ENCODE results near the gene KNTC1. TPM values are rescaled to one million over a fixed set of nuclear protein-coding genes. Genes with fewer than 3 reads are reported as not detected.
"Not testable (repeated sequence)": the region's sequence is repeated elsewhere in the genome, so short reads cannot be mapped to it uniquely, and the experiment has no call there.

KNTC1 gene
- total RNA-seq, 1 donor from 2014 or later = 61.2 TPM

DNA sequence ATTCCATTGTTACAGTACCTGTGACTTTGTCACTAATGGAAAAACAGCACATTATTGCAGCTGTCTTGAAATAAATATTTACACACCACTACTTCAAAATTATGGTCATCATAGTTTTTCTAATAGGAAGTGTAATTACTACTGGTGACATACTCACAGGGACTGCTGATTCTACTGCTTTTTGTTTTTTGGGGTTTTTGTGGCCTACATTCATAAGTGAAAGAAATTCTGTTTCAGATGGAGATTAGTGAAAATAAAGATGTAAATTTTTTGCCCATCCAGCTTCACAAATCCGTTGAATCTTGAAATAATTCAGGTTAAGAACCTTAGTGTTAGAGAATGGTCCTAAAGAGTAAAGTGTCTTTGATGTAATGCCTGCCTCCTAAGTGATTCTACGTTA lies 17.5 kb downstream of the KNTC1 start:
- no peak for DNase-seq (ENCODE audit: low read depth)
- TF ChIP-seq, protein P1, sequence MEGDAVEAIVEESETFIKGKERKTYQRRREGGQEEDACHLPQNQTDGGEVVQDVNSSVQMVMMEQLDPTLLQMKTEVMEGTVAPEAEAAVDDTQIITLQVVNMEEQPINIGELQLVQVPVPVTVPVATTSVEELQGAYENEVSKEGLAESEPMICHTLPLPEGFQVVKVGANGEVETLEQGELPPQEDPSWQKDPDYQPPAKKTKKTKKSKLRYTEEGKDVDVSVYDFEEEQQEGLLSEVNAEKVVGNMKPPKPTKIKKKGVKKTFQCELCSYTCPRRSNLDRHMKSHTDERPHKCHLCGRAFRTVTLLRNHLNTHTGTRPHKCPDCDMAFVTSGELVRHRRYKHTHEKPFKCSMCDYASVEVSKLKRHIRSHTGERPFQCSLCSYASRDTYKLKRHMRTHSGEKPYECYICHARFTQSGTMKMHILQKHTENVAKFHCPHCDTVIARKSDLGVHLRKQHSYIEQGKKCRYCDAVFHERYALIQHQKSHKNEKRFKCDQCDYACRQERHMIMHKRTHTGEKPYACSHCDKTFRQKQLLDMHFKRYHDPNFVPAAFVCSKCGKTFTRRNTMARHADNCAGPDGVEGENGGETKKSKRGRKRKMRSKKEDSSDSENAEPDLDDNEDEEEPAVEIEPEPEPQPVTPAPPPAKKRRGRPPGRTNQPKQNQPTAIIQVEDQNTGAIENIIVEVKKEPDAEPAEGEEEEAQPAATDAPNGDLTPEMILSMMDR (conservative IDR thresholded peaks at IDR 0.05; ENCODE audit: low read depth, low read length) = no peak
- no peak overlapping the region for H3K4me3 ChIP-seq (ENCODE audit: low read depth, low read length)

DNA sequence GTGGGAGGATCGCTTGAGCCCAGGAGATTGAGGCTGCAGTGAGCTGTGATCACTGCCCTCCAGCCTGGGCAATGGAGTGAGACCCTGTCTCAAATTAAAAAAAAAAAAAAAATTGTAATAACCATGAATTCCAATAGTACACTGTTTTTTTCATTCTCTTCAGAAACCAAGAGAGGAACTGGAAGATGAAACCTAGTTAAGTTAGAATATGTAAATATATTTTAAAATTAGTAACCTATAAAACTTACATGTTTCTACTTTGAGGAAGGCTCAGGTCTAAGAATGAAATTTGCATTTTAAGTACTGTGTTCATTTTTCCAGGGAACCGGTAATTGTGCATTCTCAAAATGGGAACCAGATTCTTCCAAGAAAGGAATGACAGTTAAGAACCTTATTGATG lies 18.8 kb downstream of the KNTC1 start:
- no peak overlapping the region for H3K4me3 ChIP-seq (ENCODE audit: low read depth, low read length)
- TF ChIP-seq, protein P1 (conservative IDR thresholded peaks at IDR 0.05; ENCODE audit: low read depth, low read length) = no peak
- DNase-seq (ENCODE audit: low read depth) = no peak

DNA sequence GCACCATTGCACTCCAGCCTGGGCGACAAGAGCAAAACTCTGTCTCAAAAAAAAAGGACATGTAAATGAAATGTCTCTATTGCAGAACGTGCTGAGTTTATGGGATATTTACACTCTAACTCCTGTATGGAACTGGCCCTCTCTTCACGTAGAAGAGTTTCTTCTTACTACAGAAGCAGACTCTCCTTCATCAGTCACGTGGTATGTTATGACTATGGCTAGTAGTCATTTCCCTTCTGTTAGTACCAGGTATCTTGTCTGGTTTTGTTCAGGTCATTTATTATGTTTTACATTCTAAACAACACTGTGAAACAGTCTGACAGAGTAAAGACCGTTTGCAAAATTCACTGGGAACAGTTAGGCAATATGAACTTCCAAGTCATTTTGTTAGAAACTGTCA lies 20.3 kb downstream of the KNTC1 start:
- H3K4me3 ChIP-seq (ENCODE audit: low read depth, low read length) = no peak overlapping the region
- DNase-seq (ENCODE audit: low read depth) = no peak
- TF ChIP-seq, protein P1 (conservative IDR thresholded peaks at IDR 0.05; ENCODE audit: low read depth, low read length) = no peak

DNA sequence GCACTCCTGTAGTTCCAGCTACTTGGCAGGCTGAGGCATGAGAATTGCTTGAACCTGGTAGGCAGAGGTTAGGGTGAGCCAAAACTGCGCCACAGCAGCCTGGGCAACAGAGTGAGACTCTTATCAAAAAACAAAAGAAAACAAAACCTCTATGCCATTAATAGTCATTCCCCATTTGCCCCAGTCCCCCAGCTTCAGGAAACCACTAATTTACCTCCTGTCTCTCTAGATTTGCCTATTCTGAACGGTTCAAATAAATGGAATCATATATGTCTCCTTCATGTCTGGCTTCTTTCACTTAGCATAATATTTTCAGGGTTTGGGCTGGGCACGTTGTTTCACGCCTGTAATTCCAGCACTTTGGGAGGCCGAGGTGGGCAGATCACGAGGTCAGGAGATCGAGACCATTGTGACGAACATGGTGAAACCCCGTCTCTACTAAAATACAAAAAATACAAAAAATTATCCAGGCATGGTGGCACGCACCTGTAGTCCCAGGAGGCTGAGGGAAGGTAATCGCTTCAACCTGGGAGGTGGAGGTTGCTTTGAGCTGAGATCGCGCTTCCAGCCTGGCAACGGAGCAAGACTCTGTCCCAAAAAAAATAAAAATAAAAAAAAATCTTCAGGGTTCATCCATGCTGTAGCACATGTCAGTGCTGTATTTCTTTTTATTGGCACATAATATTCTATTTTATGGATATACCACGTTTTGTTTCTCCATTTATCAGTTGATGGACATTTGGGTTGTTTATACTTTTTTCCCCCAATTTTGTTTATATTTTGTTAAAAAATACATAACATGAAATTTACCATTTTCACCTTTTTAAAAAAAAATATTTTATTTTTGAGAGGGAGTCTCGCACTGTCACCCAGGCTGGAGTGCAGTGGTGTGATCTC lies 31.9 kb downstream of the KNTC1 start:
- TF ChIP-seq, protein P1 (conservative IDR thresholded peaks at IDR 0.05; ENCODE audit: low read depth, low read length) = no peak
- no peak for DNase-seq (ENCODE audit: low read depth)
- no peak overlapping the region for H3K4me3 ChIP-seq (ENCODE audit: low read depth, low read length)

DNA sequence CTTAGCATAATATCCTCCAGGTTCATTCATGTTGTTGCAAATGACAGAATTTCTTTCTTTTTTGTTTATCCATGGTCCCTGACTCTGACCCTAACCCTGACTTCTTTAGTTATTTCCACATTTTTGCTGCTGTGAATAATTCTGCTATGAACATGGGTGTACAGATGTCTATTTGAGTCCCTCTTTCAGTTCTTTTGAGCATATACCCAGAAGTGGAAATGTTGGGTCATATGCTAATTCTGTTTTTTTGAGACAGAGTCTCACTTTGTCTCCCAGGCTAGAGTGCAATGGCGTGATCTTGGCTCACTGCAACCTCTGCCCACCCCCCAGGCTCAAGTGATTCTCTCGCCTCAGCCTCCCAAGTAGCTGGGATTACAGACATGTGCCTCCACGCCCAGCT lies 33.1 kb downstream of the KNTC1 start:
- DNase-seq (ENCODE audit: low read depth) = no peak
- no peak overlapping the region for H3K4me3 ChIP-seq (ENCODE audit: low read depth, low read length)
- TF ChIP-seq, protein P1 (conservative IDR thresholded peaks at IDR 0.05; ENCODE audit: low read depth, low read length) = no peak

DNA sequence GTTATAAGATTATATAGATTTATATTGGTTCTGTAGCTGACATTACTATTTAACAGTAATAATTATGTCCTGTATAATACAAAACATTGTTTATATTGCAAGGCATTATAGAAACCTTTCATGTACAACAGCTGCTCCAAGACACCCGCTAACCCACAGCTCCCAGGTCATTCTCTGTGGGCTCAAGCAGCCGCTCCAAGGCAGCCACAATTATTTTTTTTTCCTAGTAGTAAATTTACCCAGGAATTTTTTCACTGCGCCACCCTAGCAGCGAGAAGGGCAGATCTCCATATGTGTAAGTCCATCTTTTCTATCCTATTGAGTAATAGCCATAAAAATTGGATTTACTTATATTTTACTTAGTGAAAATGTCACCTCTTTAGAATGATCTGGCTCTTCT lies 36.3 kb downstream of the KNTC1 start:
- TF ChIP-seq, protein P1 (conservative IDR thresholded peaks at IDR 0.05; ENCODE audit: low read depth, low read length) = no peak
- H3K4me3 ChIP-seq (ENCODE audit: low read depth, low read length) = no peak overlapping the region
- DNase-seq (ENCODE audit: low read depth) = no peak

DNA sequence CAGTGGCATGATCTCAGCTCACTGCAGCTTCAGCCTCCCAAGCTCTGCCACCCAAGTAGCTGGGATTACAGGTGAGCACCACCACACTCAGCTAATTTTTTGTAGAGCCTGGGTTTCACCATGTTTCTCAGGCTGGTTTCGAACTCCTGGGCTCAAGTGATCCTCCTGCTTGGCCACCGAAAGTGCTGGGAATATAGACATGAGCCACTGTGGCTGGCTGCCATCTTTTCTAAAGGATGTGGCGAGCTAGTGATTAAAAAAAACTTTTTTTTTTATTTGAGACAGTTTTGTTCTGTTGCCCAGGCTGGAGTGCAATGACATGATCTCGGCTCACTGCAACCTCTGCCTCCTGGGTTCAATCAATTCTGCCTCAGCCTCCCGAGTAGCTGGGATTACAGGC lies 39.8 kb downstream of the KNTC1 start:
- H3K4me3 ChIP-seq (ENCODE audit: low read depth, low read length); DNase-seq (ENCODE audit: low read depth): not testable (repeated sequence)
